HTR-8/SVneo (cell line): Measurements from ENCODE around the gene TUBB8.
"Not testable (repeated sequence)": the region's sequence is repeated elsewhere in the genome, so short reads cannot be mapped to it uniquely, and the experiment has no call there.

Experiments
- DNase-seq: peaks from one replicate; pipeline ENCODE4 v3.0.0; 2011; ENCODE audit warnings: low spot score, mixed read lengths; ENCODE audit not compliant: insufficient read length
- FAIRE-seq: peaks from 2 replicates; lab custom pipeline; 2011; peaks lifted over from hg19 to GRCh38; lab: Jason Lieb, UNC

Gene TUBB8

GRCh38 chr10:68156-68555 is 19.1 kb upstream of the TUBB8 start:
- DNase-seq, FAIRE-seq: not testable (repeated sequence)

- DNase-seq, FAIRE-seq: not testable (repeated sequence)
Measured at GRCh38 chr10:49926-50325, 830 bp upstream of the TUBB8 start.

GRCh38 chr10:47864-48263 is 1.2 kb downstream of the TUBB8 start:
- FAIRE-seq, DNase-seq: not testable (repeated sequence)

GRCh38 chr10:13315-13635 is 35.8 kb downstream of the TUBB8 start:
- DNase-seq, FAIRE-seq: not testable (repeated sequence)

GRCh38 chr10:12444-13314 is 36.4 kb downstream of the TUBB8 start:
- not testable (repeated sequence) for DNase-seq, FAIRE-seq

- not testable (repeated sequence) for FAIRE-seq, DNase-seq
Measured at GRCh38 chr10:11260-11659, 37.8 kb downstream of the TUBB8 start.

GRCh38 chr10:10261-10971 is 38.7 kb downstream of the TUBB8 start:
- FAIRE-seq, result not testable (repeated sequence)

More at GRCh38 chr10:10261-10971, 38.7 kb downstream of the TUBB8 start:
- not testable (repeated sequence) for DNase-seq
